GM19455 (cell line): ENCODE data around the gene TMEM185A.
"Not testable (repeated sequence)": the region's sequence is repeated elsewhere in the genome, so short reads cannot be mapped to it uniquely, and the experiment has no call there.

Experiments
- ATAC-seq: cut with Tn5 transposase; IDR thresholded peaks from one replicate; pipeline ENCODE4 v1.9.1; 2021; ENCODE audit not compliant: unreplicated experiment

TMEM185A gene

GRCh38 chrX:149555251-149555650 lies 76.3 kb downstream of the TMEM185A start:
- ATAC-seq, result not testable (repeated sequence)

DNA sequence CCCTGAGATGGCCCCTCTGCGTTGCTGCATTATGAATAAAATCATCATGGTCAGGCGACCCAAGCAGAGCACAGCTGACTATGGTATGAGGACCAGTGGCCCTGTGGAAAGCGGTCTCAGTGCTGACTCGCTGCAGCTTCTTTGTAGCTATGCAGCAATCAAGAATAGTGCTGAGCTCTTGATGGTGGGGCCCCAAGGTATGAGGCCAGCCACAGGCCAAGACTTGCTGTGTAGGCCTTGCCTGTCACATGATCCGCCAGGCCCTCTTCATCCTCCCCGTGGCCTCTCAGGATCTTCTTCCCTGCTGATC lies 79.7 kb downstream of the TMEM185A start:
- not testable (repeated sequence) for ATAC-seq

GRCh38 chrX:149551245-149551938 lies 80.2 kb downstream of the TMEM185A start:
- ATAC-seq, result not testable (repeated sequence)

DNA sequence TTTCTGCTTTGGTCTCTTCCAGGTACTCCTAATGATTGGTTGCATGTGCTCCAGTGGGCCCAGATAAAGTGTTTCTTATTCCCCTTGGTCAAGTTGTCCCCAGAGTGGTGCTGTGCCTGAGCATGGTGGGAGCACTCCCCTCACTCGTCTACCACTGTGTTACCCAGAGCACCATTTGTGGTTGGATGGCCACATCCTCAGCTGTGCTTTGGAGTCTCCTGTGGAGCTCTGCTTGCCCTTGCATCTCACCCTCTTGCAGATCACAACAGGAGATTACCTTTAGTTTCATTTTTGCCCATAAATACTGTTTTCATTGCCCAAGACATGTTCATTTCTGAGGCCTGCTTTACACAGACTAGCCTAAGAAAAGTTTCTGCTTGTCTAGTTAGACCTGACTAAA lies 81.1 kb downstream of the TMEM185A start:
- ATAC-seq, result not testable (repeated sequence)

- not testable (repeated sequence) for ATAC-seq
Measured at GRCh38 chrX:149549701-149550100, 81.9 kb downstream of the TMEM185A start, which contains the start of gene HSFX3. TSS of gene HSFX3 (minus strand) at chrX:149549924. CDS start at chrX:149549852, 72 bp downstream.

DNA sequence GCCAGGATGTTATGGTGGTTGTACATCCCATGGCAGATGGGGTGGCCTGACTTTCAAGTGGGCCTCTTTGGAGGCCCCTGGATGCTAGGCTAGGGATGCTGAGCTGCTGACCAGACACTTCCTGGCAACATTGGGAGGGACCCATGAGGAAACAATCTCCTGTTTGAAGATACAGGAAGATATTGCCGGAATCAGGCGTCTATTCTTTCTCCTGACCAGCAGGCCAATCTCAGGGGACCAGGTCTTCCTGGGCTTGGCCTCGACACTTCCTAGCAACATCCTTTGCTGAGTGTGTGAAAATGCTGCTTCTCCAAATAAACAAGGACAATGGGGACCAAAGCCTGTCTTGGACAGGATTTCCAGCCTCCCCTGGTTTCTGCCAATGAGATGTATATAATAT lies 83.8 kb downstream of the TMEM185A start:
- ATAC-seq, result not testable (repeated sequence)

DNA sequence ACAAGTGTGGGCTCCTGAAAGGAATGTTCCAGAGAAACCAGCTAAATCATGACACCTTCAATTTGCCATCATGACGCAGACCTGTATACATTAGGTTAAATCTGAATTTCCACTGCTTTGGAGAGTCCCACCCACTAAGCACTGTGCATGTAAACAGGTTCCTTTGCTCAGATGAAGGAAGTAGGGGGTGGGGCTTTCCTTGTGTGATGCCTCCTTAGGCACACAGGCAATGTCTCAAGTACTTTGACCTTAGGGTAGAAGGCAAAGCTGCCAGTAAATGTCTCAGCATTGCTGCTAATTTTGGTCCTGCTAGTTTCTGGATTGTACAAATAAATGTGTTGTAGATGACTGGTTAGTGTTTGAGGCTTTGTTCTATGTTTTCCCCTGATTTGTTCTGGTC lies 84.6 kb downstream of the TMEM185A start:
- not testable (repeated sequence) for ATAC-seq
